Activated T-helper 1 cell treated with Interleukin-2 at 50 U/mL for 16 hours (primary cell): ENCODE results near the gene ARL8A.

Experiments
- DNase-seq: peaks from one replicate; pipeline ENCODE4 v3.0.0-alpha.2; 2020; ENCODE audit warnings: low read depth

The ARL8A gene

DNA sequence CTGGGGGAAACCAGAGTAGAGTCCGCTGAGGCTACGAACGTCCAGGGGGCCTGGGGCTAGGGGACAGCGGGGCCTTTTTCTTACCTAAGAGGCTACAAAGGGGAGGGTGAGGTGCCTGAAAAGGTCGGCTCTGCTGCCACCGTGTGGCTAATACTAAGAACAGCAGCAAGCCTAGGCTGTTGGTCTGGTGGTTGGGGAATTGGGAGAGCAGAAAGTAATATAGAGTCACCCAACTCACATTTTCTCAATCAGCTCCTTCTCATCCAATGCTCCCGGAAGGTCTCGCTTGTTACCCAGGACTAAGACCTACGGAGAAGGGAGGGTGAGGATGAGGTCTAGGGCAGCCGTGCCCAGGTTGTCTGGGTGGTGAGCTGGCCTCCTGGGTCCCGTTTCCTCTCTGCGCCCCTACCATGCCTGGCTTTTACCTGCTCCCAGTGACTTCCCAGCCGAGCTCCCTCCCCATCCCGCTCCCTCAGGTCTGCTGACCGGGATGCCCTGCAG is 9.3 kb downstream of the ARL8A start:
- DNase-seq, result peak; percentile 21

DNA sequence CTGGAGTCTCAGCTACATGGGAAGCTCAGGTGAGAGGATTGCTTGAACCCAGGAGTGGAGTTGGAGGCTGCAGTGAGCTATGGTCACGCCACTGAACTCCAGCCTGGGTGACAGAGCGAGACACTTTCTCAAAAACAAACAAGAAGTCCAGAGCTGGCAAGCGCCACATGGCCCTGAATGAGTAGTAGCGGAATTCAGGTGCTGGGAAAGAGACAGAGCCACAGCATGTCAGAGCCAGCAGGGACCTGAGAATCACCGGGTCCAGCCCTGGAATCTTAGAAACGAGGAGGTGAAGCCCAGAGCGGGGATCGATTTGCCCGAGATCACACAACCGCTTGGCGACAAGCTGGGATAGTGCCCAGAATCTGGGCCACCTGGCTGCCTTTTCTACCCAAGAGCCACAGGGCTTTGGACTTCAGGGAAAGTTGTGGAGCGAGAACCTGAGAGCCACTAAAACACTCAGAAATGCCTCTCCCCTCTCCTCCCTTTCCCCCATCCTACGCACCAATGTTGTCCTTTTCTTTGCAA is 9.8 kb downstream of the ARL8A start:
- DNase-seq, result no peak

DNA sequence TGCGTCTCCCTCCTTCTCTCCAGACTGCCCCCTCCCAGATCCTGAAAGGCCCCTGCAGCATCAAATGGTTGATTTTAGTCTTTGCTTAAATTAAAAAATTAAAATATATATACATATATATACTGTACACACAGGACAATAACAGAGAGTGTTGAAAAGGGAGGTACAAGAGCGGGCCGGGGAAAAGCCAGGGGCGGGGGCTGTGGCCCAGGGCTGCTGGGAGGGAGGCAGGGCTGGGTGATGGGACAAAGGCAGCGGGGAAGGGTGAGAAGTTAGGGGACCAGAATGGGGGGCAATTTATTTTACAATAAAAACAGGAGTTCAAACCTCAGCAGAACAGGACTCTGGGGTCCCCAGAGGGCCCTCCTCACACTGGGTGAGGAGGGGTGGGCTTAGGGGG is 10.5 kb downstream of the ARL8A start:
- no peak for DNase-seq

DNA sequence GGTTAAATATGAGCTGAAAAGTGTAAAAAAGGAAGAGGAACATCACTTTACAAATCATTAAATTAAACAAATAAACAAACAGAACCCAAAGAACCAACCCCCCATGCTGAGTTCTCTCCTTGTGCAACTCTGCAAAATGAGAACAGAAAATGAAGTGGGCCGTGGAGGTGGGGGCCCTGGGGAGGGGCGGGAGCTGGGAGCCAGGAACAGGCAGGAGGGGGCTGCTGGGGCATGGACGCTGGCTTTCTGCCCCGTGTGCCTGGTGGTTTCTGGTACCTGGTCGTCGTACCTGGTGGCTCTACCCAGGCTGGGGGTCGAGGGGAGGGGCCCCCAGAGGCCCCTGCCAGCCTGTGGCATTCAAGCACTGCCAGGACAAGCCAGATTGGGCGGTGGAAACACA is 11.0 kb downstream of the ARL8A start:
- DNase-seq, result no peak

DNA sequence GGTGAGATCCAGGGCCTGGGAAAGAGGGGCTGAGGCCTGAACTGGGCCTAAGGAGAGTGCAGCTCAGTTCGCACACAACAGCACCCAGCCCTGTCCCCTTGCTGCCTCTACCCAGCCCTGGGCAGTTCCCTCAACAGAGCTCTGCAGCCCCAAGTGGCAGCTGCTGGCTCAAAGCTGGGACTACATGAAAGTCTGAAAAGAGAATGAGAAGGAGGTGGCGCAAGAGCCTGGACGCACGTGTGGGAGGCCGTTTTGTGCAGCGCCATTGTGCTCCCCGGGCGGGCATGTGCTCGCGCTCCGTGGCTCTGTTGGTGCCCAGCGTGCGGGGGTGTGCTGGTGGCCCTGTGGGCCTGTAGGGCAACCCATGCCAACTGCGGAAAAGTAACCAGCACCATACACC is 11.5 kb downstream of the ARL8A start:
- DNase-seq, result no peak

DNA sequence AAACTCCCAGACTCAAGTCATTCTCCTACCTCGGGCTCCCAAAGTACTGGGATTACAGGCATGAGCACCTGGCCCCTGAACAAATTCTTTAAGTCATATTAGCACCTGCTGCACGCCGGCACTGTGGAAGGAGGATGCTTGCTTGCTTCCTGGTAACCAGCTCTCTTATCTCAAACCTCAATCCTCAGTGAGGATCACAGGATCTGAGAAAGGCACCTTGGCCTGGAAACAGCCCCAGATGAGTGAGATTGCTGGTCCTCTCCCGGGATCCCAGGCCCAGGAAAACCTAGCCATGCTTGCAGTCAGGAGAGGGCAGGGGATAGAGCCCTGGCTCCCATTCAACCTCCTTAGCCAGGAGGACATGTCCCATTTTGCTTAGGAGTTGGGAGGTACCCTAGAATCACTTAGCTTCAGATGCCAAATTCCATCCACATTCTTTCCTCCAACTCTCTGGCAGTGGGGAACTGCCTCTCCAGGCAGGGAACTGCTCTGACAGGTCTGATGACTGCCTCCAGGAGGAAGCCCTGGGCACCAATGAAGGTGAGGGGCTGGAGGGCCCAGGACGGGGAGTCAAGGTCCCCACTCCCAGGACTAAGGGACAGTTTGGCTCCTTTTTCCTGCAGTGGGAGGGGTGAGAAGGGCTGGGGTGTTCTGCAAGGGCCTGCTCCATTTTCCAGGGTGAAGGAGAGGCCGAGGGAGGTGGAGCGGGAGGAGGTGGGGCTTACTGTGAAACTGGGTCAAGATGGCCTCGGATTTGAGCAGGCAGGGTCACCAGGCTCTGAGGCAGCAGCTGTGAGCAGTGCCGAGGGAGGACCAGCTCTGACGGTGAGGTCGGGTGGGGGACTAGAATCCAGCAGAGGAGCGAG is 12.3 kb downstream of the ARL8A start:
- DNase-seq, result no peak

DNA sequence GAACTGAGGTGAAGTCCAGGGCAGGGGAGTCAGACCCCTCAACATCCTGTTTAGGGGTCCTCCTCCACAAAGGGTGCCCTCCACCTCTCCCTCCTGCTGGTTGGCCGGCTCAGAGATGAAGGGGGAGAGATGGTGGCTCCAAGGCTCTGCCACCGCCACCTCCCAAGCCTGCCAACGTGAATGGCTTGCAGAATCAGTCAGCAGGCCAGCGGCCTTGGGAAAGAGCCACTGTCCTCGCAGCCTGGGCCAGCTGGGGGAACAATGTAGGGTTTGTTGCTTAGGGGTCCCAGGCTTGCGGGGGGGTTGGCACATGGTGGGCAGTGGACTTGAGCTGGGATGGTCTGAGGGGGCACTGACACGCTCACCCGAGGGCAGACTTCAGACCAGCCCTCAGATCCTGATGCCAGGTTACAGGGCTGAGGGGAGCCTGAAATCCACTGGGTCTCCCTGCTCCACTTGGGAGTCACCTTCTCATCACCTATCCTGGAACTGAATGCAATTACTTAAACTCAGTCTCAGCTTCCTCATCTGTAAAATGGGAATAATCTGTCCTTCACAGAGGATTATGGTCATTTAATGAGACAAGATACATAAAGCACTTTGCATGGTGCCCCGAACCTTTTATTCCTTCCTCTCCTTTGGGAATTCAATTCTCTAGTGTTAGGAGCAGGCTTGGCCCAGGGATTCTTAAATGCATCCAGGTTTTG is 13.6 kb downstream of the ARL8A start:
- DNase-seq, result no peak

DNA sequence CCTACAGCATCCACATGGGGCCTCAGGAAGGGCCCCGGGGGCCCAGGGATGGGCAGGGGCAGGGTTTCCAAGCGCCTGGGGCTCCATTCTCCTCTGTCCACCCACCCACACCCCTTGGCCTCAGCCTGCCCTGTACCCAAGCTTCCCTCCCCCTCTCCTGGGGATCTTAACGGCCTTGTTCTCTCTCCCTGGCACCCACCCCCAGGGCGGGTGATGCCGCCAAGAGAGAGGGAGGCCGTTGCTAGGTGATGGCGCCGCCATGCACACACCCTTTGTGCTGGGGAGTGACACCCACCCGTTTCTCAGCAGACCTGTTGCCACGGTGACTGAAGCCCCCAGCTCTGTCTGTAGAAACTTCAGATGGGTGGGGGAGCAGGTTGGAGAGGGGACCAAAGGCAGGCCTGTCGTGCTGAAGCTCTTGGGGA is 14.2 kb downstream of the ARL8A start:
- no peak for DNase-seq

DNA sequence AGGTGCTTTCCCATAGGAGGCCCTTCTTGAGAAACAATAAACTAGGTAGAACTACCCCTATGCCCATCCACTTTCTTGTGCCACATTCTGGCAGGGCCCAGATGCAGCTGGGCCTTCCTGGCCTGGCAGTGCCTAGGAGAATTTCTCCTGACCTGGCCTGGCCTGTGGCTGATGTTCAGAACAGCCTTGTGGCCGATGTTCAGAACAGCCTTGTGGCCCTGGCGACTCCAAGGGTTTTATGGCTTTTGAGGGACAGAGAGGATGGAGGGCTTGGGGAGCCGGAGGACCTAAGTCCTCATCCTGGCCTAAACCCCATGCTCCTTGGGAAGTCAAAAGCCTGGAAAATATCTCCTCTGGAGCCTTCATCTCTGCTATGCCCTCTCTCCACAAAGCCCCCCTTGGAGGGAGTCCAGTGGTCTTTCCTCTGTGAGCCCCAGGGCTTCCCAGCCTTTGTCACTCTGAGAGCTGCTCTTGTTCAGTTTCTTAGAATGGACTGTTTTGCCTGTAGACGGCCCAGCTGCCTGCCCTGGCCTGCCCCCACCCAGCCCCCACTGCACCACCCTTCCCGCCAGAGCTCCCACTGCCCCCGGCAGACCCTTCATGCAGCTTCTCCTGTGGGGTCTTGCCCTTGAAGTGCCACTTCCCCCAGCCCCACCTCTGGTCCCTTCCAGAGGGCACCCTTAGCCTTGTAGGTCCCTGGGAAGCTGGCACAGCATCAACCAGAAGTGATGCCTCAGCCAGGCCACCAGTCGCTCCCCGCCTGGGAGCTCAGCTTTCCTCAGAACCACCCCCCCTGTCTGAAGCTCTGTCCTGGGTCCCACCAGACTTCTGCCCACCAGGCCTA is 14.9 kb downstream of the ARL8A start:
- DNase-seq, result no peak

DNA sequence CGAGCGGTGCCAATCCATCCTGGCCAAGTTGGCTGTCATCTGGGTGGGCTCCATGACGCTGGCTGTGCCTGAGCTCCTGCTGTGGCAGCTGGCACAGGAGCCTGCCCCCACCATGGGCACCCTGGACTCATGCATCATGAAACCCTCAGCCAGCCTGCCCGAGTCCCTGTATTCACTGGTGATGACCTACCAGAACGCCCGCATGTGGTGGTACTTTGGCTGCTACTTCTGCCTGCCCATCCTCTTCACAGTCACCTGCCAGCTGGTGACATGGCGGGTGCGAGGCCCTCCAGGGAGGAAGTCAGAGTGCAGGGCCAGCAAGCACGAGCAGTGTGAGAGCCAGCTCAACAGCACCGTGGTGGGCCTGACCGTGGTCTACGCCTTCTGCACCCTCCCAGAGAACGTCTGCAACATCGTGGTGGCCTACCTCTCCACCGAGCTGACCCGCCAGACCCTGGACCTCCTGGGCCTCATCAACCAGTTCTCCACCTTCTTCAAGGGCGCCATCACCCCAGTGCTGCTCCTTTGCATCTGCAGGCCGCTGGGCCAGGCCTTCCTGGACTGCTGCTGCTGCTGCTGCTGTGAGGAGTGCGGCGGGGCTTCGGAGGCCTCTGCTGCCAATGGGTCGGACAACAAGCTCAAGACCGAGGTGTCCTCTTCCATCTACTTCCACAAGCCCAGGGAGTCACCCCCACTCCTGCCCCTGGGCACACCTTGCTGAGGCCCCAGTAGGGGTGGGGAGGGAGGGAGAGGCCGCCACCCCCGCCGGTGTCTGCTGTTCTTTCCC is 16.5 kb downstream of the ARL8A start:
- DNase-seq, result no peak

DNA sequence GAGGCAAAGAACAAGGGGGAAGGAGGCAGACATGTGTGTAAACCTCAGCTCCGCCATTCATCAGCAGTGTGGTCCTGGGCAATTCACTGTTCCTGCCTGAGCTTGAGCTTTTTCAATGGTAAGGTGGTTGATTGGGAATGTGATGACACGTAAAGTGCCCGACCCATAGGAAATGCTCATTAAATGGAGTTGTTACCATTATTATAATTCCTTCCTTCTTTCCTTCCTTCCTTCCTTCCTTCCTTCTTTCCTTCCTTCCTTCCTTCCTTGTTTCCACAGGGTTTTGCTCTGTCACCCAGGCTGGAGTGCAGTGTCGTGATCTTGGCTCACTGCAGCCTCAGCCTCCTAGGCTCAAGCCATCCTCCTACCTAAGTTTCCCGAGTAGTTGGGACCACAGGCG is 17.5 kb downstream of the ARL8A start:
- DNase-seq, result no peak

DNA sequence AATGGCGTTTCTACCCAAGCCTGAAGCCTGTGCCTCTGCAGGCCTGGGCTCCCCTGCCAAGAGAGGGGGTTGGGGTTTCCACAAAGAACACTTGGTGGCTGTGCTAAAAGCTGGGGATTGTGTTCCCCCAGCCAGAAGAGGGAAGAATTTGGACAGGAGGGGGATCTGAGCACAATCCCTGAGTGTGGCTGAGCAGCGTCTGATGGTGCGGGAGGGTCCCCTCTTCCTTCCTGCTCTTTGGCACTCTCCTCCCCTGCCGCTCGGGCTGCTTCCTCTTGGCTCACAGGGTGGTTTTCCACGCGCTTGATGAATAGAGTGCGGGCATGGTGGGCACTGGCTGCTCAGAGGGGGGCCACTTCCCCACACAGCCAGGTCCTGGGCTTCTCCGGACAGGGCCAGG is 18.1 kb downstream of the ARL8A start:
- no peak for DNase-seq

DNA sequence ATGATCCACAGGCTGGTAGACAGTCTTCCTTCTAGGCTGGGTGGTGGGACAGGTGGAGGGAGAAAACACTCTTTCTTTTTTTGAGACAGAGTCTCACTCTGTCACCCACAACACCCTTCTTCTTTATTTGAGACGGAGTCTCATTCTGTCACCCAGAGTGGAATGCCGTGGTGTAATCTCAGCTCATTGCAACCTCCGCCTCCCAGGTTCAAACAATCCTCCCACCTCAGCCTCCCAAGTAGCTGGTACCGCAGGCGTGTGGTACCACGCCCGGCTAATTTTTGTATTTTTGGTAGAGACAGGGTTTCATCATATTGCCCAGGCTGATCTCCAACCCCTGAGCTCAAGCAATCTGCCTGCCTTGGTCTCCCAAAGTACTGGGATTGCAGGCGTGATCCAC is 18.9 kb downstream of the ARL8A start:
- no peak for DNase-seq

DNA sequence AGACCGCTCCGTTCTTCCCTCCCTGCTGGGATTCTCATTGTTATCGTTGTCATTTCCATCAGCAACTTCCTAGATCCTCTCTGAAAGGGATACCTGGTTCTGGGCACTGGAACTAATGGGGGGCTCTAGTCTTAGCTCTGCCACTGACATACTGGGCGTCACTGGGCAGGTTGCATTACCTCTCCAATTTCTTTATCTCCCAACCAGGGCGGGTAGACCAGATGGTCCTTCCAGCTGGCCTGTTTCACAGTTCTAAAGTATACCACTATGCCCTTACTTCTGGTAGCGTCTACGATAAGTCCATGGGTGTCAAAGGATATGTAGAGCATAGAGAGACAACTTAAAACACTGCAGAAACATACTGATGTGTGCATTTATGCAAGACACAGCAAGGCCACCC is 20.4 kb downstream of the ARL8A start:
- no peak for DNase-seq

DNA sequence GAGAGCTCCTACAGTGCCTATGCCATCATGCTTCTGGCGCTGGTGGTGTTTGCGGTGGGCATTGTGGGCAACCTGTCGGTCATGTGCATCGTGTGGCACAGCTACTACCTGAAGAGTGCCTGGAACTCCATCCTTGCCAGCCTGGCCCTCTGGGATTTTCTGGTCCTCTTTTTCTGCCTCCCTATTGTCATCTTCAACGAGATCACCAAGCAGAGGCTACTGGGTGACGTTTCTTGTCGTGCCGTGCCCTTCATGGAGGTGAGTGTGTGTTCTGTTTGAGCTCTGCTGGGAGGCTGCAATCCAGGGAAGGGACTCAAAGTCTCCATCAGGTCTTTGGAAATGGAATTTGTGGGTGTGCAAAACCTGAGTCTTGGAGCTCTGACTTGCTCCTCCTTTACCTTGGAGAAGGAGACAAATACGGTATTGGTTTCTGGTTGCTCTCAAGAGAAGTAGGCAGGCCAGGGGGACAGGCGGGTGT is 21.2 kb downstream of the ARL8A start:
- no peak for DNase-seq

DNA sequence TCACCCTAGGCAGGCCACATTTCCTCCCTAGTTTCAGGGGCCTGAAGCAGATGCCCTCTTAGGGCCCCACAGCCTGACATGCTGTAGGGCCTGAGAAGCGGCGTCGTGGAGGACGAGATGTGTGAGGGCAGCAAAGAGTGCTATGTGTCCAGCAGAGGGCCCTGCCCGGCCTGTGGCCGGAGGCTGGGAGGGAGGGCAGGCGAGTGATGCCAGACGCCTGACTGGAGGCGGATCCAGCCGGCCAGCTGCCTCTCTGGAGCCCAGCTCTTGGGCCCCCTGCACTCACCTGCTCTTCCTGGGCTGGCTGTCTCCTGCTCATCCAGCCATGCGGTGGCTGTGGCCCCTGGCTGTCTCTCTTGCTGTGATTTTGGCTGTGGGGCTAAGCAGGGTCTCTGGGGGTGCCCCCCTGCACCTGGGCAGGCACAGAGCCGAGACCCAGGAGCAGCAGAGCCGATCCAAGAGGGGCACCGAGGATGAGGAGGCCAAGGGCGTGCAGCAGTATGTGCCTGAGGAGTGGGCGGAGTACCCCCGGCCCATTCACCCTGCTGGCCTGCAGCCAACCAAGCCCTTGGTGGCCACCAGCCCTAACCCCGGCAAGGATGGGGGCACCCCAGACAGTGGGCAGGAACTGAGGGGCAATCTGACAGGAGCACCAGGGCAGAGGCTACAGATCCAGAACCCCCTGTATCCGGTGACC is 21.8 kb downstream of the ARL8A start, which contains the start of gene GPR37L1:
GPR37L1 (plus strand) TSS at position 279 of the 697 bp plus-strand sequence; CDS start at position 326, 47 bp downstream.
- DNase-seq, result no peak

DNA sequence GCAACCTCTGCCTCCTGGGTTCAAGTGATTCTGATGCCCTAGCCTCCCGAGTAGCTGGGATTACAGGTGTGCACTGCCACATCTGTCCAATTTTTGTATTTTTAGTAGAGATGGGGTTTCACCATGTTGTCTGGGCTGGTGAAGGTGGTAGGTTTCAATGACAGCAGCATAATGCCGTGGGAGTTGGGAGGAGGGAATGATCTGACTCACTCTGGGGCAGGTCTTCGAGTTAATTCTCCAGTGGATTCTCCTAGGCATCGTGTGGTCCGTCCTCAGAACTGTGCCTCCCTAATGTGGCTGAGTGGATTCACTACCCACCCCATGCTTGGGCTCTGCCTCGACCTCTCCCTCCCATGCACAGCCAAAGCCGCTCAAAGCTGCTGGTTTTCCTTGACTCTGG is 23.5 kb downstream of the ARL8A start:
- DNase-seq, result no peak

DNA sequence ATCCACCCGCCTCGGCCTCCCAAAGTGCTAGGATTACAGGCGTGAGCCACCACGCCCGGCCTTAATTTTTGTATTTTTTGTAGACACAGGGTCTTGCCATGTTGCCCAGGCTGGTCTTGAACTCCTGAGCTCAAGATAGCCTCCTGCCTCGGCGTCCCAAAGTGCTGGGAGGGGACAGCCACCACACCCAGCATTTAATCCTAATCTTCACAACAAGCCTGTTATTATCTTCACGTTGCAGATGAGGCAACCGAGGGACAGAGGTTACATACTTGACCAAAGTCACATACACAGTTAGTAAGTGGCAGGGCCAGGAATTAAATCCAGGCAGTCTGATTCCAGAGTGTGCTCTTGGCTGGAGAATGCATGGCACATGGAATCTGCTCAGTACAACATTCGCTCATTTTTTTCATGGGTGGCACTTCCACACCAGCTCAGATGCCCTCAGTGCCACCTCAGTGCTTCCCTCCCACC is 26.6 kb downstream of the ARL8A start:
- DNase-seq, result no peak

DNA sequence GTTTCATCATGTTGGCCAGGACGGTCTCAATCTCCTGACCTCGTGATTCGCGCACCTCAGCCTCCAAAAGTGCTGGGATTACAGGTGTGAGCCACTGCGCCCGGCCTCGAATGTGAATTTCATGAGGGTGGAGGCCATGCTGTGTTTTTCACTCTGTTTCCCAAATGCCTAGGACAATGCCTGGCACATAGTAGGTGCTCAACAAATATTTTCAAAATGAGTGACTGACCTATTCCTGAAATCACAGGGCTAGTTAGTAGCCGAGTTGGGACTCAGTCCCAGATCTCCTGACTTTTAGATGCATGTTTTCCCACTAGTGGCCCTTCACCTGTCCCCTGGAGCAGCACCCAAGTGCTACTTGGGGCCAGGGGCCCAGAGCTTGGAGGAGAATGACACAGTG is 28.2 kb downstream of the ARL8A start:
- no peak for DNase-seq

DNA sequence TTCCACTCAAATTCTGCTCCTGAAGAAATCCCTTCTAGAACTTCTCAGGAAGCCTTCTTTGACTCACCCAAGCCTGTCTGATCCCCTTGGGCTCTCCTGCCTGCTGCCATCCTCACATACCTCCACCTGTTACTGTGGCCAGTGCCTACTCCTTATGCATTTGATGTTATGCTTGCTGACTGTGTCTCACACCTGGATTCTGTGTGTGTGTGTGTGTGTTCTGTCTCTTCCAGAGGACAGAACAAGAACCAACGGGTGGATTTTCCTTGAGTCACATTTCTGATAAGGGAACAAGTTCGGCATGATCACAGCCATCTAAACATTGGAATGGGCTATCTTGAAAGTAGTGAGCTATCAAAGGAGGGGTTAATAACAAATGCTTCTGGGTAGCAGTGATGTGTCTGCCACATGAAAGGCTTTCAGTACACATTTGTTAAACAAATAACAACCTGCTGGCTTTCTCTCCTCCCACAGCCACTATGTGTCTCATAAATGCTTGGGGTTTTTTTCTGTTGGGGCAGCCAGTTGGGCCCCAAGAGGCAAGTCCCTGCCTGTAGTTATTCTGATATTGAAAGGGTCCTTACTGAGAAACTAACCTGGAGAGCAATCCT is 30.7 kb downstream of the ARL8A start:
- DNase-seq, result no peak
